GM19240 (cell line): ENCODE results near the gene NPM1.

ENCODE experiments used
- DNase-seq: peaks from one replicate; pipeline ENCODE4 v3.0.0; 2011; ENCODE audit warnings: low spot score; ENCODE audit not compliant: insufficient read length

Gene NPM1

DNA sequence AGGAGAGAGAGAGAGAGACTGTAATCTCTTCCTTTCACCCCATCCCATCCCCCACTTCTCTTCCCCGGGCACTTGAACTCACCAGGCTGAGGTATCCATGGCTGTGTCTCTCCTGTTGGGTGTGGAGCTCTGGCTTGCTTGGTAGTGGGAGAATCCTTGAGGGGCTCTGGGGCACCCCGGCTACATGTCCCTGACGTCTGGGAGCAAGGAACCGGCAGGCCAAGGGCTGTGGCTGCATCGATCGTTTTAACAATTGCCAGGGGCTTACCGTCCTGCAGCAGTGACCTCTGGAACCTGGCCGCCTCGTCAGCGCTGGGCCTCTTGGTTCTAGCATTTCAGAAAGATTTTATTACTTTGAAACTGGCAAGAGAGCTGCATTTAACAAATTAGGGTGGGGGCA lies 61.8 kb downstream of the NPM1 start:
- DNase-seq = no peak

DNA sequence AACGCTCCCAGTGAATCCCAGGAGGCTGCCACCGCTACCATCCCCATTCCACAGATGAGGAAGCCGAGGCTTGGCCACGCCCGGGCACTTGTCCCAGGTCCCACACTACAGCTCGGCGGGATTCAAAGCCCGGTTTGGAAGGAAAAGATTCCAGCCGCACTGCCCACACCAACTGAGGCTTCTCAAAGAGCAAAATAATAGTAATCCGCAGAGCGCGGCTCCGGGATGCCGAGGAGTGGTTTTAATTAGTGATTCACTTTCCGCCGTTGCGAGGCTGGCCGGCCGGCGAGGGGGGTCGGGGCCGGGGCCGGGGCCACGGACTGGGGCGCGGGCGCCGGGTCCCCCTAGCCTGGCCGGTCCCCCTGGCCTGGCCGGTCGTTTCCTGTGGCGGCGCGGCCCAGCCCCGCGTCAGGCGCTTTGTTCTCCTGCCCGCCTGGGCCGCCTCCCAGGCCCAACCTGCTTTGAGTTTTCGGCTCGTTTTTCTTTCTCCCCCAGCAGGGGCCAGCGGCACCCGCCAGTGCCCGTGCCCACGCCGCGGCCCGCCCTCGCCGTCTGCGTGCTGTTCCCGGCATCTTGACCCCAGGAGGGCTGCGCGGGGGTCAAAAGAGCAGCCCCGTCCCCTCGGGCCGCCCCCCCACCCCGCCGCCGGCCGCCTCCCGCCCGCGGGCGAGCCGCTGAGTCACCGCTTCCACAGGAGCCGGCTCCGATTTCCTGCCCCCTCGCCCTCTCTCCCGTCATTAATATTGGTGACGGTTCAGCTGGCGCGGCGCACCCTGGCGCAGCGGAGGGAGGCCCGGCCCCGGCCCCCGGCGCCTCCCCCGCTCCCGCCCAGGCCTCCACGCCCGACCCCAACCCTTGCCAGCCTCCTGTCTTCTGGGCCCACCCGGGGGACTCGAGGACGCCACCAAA lies 63.0 kb downstream of the NPM1 start:
- DNase-seq = no peak

DNA sequence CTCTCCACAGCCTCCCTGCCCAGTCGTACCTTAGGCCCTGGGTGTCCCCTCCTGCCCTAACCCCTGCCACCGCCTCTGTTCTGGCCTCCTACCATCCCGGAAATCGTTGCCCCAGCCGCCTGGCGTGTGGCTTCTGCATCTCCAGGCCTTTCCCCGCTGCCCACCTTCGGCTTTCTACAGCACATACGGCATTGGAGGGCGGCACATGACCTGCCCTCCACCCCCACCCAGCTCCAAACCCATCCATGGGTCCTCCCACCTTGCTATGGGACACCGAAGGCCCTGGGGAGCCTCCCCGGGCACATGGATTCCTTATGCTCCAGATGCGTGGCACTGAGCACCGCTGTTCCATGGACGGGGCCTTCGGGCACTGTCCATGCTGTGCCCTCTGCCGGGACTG lies 63.8 kb downstream of the NPM1 start:
- no peak for DNase-seq

DNA sequence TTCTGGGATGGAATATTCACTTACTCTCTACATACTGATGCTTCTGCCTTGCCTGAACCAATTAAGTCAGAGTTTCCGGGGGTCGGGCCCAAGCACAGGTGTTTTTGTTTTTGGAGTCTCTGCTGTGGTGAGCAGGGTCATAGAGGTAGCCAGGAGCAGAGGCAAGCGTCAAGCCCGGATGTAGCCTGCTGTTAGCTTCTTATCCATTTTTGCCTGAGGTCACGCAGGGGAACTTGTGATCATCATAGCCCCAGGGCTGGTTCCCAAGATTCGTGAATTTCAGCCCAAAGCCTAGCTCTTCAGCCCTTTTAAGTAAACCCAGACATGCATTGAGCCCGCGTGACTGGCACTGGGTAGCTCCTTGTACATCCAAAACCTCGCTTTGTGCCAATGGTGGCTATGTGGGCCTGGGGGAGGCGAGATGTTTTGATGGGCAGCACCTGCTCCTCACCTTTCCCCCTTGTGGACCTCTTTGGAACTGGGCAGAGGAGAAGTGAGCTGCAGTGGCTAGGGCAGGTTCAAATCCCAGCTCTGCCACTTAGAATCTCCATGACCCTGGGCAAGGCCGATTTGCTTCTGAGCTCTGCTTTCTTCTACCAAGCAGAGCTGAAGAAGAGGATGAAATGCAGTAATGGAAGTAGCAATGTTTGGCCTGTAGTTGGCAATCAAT lies 65.5 kb downstream of the NPM1 start:
- no peak for DNase-seq

DNA sequence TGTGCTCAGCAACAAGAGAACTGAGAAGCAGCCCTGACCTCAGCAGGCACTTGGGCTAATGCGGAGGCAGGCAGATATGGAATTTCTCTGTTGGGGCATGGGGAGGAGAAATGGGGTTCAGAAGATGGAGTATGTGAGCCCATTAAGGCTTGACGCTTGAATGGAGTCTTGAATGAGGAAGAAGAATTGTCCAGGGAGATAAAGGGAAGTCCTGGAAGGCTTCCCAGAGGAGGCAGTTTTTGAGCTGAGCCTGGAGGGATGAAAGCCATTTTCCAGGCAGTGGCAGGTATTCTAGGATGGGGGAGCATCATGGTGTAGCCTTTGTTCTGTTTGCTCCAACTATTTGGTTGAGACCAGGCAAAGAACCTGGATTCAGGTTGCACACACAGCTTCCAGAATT lies 66.3 kb downstream of the NPM1 start:
- DNase-seq = no peak

DNA sequence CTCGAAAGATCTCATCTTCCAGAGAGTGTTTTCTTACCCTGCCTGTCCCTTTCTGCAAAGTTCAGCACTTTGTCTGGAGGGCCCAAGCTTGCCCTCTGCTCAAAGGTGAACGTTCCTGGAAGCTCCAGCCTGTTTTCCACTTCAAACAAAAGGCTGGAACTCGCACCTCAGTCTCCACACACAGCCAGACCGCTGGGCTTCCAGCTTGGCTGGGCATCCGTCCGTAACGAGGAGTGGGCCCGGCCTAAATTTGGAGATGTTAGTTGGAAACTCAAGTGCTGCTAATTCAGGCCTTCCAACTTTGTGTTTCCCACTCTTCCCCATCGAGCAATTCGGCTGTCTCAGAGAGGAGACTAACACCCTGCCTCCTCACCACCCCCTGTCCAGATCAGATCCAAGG lies 66.9 kb downstream of the NPM1 start:
- no peak for DNase-seq

DNA sequence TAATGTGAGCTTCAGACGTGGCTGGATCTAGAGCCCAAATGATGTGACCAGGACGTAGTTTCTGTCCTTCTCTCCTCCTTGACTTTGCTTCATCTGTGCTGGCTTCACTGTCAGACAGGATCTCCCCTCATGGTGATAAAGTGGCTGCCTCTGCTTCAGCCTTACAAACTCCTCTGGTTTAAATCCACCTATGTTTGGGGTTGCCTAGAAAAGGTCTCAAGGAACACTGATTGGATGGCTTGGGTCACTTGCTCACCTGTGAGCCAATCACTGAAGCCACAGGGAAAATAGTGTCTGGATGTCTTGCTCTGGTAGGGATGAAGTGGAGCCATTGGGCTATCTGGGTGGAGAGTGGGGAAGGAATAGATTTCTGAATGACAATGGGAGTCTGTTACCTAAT lies 67.9 kb downstream of the NPM1 start:
- no peak for DNase-seq

DNA sequence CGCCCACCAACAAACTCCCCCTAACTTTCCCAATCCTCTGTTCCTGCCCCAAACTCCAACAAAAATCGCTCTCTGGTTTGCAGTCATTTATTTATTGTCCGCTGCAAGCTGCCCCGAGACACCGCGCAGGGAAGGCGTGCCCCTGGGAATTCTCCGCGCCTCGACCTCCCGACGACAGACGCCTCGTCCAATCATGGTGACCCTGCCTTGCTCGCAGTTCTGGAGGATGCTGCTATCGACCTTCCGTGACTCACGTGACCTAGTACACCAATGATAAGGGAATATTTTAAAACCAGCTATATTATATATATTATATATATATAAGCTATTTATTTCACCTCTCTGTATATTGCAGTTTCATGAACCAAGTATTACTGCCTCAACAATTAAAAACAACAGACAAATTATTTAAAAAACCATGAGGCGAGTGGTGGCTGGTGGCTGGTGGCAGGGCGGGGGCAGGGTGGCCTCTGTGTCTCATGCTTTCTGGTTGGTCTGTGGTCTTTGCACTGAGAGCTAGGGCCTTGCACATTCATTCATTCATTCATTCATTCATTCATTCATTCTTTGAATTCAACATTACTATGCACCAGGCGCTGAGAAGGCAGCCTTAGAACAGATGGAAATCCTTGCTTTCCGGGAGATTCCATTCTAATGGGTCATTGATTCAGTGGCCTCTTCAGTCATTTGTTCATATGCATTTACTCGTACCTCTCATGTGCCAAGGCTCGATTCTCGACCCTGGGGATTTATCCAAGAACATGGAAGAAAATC lies 69.7 kb downstream of the NPM1 start:
- DNase-seq = no peak

DNA sequence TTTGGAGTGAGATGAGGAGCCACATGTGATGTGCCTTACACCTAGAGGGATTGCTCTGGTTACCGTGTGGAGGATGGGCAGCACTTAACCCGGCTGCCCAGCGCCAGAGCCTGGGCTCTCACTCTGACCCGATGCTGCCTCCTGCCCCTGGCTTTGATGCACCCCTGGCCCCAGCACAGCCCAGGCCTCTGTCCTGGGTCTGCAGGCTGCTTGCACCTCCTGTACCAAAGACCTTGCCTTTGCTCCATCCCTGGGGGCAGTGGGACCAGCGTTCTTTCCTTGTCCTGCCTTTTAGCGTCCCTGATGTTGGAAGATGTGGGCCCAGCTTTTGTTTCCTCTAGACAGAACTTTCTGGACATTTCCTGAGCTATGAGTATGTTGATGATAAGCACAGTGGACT lies 72.2 kb downstream of the NPM1 start:
- DNase-seq = no peak
